Urinary bladder (tissue), 4 donors: Measurements from ENCODE around the gene CFAP73. TPM values are rescaled to one million over a fixed set of nuclear protein-coding genes. Genes with fewer than 3 reads are reported as not detected.
"Not testable (repeated sequence)": the region's sequence is repeated elsewhere in the genome, so short reads cannot be mapped to it uniquely, and the experiment has no call there.

Experiments
- DNase-seq: peaks from one replicate; pipeline ENCODE4 v3.0.0-alpha.2; 2015; ENCODE audit errors: extremely low spot score
- H3K27ac ChIP-seq: one replicate; pipeline ENCODE4 v1.5.1; 2013; ENCODE audit warnings: low read depth, mild to moderate bottlenecking, moderate library complexity
- H3K36me3 ChIP-seq: one replicate; pipeline ENCODE4 v1.6.1; 2013; ENCODE audit warnings: mild to moderate bottlenecking, moderate library complexity; ENCODE audit not compliant: insufficient read depth
- H3K4me1 ChIP-seq: one replicate; pipeline ENCODE4 v1.6.1; 2013; ENCODE audit warnings: mild to moderate bottlenecking, moderate library complexity; ENCODE audit not compliant: insufficient read depth
- H3K4me3 ChIP-seq: one replicate; pipeline ENCODE4 v1.5.1; 2013; ENCODE audit warnings: low read depth, low read length
- whole genome bisulfite sequencing: extraction: QIAGEN DNeasy Blood & Tissue Kit; methylation state at CpG from one replicate; pipeline ENCODE4 v1.1.7; 2013; 5-methylcytosine and 5-hydroxymethylcytosine counted together
- polyA plus RNA-seq: library from polyadenylated mRNA; stranded (reverse); fragments of 200-250 nt; gene quantifications from one replicate; pipeline ENCODE4 v1.2.3, GENCODE V29; 2013
- total RNA-seq: library from RNA; depleted of rRNA; stranded (reverse); fragments of >200 nt; gene quantifications from one replicate; pipeline ENCODE4 v1.2.3, GENCODE V29; 2014
- donor health status: healthy with polysubstance abuse.
- donor health status: healthy.

CFAP73 gene
- total and polyA plus RNA-seq, 2 donors = 0.39 TPM; not detected in 1

GRCh38 chr12:113112043-113112899 lies 37.3 kb upstream of the CFAP73 start:
- Histone ChIP-seq H3K4me3 (no peak overlapping the region), H3K4me1 (no peaks in the 10 kb centered on the region), H3K27ac (no peak overlapping the region), H3K36me3 (no peaks in the 10 kb centered on the region)
- DNase-seq = no peak
- 60% methylated on average over 39 of the region's 39 CpGs for WGBS

GRCh38 chr12:113113397-113113796 lies 36.1 kb upstream of the CFAP73 start:
- Histone ChIP-seq H3K4me3 (no peak overlapping the region), H3K27ac (no peak overlapping the region), H3K4me1 (no peaks in the 10 kb centered on the region), H3K36me3 (no peaks in the 10 kb centered on the region)
- WGBS = 74% methylated on average over 2 of the region's 2 CpGs
- no peak for DNase-seq

GRCh38 chr12:113114447-113115178 lies 34.9 kb upstream of the CFAP73 start:
- Histone ChIP-seq H3K4me1 (no peaks in the 10 kb centered on the region), H3K4me3 (no peak overlapping the region), H3K36me3 (no peaks in the 10 kb centered on the region), H3K27ac (no peak overlapping the region)
- WGBS = 84% methylated on average over 19 of the region's 19 CpGs
- DNase-seq = no peak

GRCh38 chr12:113115455-113116126 lies 33.9 kb upstream of the CFAP73 start:
- H3K27ac ChIP-seq = no peak overlapping the region
- 81% methylated on average over 22 of the region's 22 CpGs for WGBS
- DNase-seq = no peak

GRCh38 chr12:113116875-113117274 lies 32.6 kb upstream of the CFAP73 start:
- H3K36me3 ChIP-seq = no peaks in the 10 kb centered on the region
- 60% methylated on average over 6 of the region's 6 CpGs for WGBS

More at GRCh38 chr12:113115455-113116126, 33.9 kb upstream of the CFAP73 start:
- Histone ChIP-seq H3K36me3 (no peaks in the 10 kb centered on the region), H3K4me1 (no peaks in the 10 kb centered on the region), H3K4me3 (no peak overlapping the region)

GRCh38 chr12:113117684-113118083 lies 31.8 kb upstream of the CFAP73 start:
- DNase-seq, H3K4me3 ChIP-seq, H3K4me1 ChIP-seq, H3K36me3 ChIP-seq, H3K27ac ChIP-seq: not testable (repeated sequence)
- 71% methylated on average over 8 of the region's 8 CpGs for WGBS

More at GRCh38 chr12:113116875-113117274, 32.6 kb upstream of the CFAP73 start:
- Histone ChIP-seq H3K27ac (no peak overlapping the region), H3K4me1 (no peaks in the 10 kb centered on the region), H3K4me3 (no peak overlapping the region)
- no peak for DNase-seq

- H3K27ac ChIP-seq = no peak overlapping the region
- no peaks in the 10 kb centered on the region for H3K36me3 ChIP-seq
- H3K4me3 ChIP-seq = no peak overlapping the region
- WGBS = 95% methylated on average over 1 of the region's 1 CpG
- DNase-seq = no peak
- H3K4me1 ChIP-seq = no peaks in the 10 kb centered on the region
These were observed 31.4 kb upstream of the CFAP73 start for GRCh38 chr12:113118142-113118541.

GRCh38 chr12:113119980-113120669 lies 29.4 kb upstream of the CFAP73 start:
- no peak overlapping the region for H3K4me3 ChIP-seq
- H3K27ac ChIP-seq = no peak overlapping the region
- no peaks in the 10 kb centered on the region for H3K36me3 ChIP-seq
- 32% methylated on average over 4 of the region's 4 CpGs for WGBS
- no peaks in the 10 kb centered on the region for H3K4me1 ChIP-seq
- DNase-seq = no peak

GRCh38 chr12:113120670-113121370 lies 28.7 kb upstream of the CFAP73 start:
- 77% methylated on average over 3 of the region's 3 CpGs for WGBS

GRCh38 chr12:113127791-113128199 lies 21.7 kb upstream of the CFAP73 start:
- H3K4me1 ChIP-seq = no peaks in the 10 kb centered on the region
- WGBS = 29% methylated on average over 15 of the region's 15 CpGs
- no peak for DNase-seq
- no peaks in the 10 kb centered on the region for H3K36me3 ChIP-seq
- no peak overlapping the region for H3K27ac ChIP-seq
- H3K4me3 ChIP-seq = no peak overlapping the region

More at GRCh38 chr12:113120670-113121370, 28.7 kb upstream of the CFAP73 start:
- H3K4me3 ChIP-seq = no peak overlapping the region
- H3K36me3 ChIP-seq = no peaks in the 10 kb centered on the region
- no peak overlapping the region for H3K27ac ChIP-seq
- no peak for DNase-seq
- no peaks in the 10 kb centered on the region for H3K4me1 ChIP-seq

GRCh38 chr12:113128802-113129663 lies 20.5 kb upstream of the CFAP73 start:
- H3K27ac ChIP-seq = no peak overlapping the region
- WGBS = 44% methylated on average over 9 of the region's 9 CpGs
- H3K36me3 ChIP-seq = no peaks in the 10 kb centered on the region
- DNase-seq = no peak
- no peak overlapping the region for H3K4me3 ChIP-seq
- no peaks in the 10 kb centered on the region for H3K4me1 ChIP-seq
